Retinal pigment epithelial cell (primary cell): ENCODE measurements around the gene PSD2.

ENCODE experiments used
- DNase-seq: peaks from one replicate; pipeline ENCODE4 v3.0.0-alpha.2; 2010; ENCODE audit warnings: low read depth
- H3K4me3 ChIP-seq: 2 replicates; pipeline ENCODE4 v1.5.1; 2011; ENCODE audit warnings: mild to moderate bottlenecking, low read length, control low read depth, moderate library complexity
- CTCF ChIP-seq: conservative IDR thresholded peaks from 2 replicates; pipeline ENCODE4 v1.5.1; 2011; ENCODE audit warnings: low read depth, low read length, control low read depth, inconsistent platforms

Gene PSD2

GRCh38 chr5:139799359-139799758 is 3.8 kb downstream of the PSD2 start:
- DNase-seq: no peak
- TF ChIP-seq CTCF: no peak

DNA sequence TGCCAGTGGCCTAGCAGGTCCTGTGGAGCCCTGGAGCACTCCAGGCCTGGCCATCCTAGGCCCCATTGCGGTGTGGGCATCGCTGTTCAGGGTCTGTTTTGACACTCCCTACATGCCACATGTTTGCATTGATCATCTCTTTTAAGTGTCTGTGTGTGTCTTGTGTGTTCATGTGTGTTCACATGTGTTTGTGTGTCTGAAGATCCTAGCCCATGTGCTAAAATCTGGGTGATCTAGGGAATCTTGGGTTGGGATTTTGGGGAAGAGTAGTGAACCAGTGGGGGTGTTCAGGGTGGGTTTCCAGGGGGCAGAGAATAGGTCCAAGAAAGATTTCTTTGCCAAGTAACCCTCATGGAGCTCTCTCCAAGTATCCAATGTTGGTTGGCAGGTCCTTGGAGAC is 8.4 kb downstream of the PSD2 start:
- no peak for TF ChIP-seq CTCF
- no peak overlapping the region for H3K4me3 ChIP-seq
- DNase-seq: no peak

More at GRCh38 chr5:139799359-139799758, 3.8 kb downstream of the PSD2 start:
- H3K4me3 ChIP-seq: no peak overlapping the region

DNA sequence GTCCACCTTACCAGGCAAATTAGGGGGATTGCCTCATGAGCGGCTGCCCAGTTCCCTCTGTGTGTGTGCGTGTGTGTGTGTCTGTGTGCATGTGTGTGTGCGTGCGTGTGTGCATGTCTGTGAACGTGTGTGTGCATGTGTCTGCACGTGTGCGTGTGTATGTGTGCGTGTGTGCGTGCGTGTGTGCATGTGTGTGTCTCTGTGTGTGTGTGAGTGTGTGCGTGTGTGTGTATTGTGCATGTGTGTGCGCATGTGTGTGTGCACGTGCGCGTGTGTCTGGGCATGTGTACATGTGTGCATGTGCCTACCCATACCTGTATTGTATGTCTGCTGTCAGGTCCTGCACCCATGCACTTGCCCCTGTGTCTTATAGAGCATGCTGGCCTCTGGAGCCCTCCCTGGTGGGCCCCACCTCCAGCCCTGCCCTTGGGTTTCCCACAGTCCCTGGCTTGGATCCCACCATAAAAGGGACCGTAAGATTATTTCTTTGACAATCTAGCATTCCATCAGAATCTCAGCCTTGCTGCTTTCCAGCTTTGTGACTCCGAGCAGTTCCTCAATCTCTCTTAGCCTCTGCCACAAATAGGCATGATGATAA is 9.3 kb downstream of the PSD2 start:
- no peak for TF ChIP-seq CTCF
- DNase-seq: no peak
- no peak overlapping the region for H3K4me3 ChIP-seq

DNA sequence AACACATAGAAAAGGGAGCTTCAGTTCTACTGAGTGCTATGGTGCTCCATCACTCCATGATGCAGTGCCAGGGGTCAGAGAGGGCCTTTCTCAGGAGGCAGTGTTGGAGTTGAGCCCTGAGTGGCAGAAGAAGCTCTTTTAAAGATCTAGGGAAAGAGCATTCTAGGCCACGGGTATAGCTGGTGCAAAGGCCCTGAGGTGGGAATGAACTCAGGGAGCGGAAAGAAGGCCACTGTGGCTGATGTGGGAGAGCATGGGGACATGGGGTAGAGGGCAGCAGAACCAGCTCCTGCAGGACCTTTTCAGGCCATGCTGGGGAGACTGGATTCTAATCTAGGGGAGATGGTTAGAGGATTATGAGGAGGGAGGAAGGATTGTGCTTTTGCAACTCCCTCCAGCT is 9.9 kb downstream of the PSD2 start:
- H3K4me3 ChIP-seq: no peak overlapping the region
- DNase-seq: no peak
- no peak for TF ChIP-seq CTCF

DNA sequence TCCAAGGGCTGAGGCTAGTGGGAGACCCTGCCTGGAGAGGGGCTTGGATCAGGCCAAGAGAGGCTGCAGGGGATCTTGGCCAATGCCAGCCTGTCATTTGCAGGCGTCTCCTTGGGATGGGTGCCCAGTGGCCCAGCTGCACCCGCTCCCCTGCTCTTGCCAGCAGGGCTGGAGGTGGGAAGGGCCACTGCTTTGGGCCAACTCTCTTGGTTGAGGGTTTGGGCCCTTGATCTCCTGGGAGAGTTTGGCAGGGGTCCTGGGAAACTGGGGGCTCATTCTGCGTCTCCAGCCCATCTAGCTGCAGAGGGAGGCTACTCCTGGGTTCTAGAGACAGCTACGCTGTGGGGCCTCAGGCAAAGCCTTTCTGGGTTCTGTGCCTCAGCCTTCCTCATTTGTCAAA is 10.5 kb downstream of the PSD2 start:
- no peak overlapping the region for H3K4me3 ChIP-seq
- DNase-seq: no peak
- no peak for TF ChIP-seq CTCF

- DNase-seq: no peak
- TF ChIP-seq CTCF: no peak
These were observed 11.4 kb downstream of the PSD2 start for GRCh38 chr5:139806726-139807646.

DNA sequence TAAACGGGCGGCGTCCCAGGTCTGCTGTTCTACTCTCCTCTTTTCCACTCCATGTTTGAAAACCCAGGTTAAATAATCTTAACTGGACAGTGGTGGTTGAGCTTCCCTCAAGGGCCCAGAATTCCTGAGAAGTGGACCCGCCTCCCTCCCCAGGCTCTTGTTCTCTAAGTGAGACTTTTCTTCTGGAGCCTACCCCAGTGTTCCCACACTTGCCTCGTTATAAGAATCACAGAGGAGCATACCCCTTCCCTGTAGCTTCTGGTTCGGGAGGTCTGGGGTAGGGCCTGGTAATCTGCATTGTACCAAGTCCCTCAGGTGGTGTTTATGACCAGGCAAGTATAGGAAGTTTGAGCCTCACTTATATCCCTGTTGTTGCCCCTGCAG is 12.0 kb downstream of the PSD2 start:
- no peak for TF ChIP-seq CTCF
- H3K4me3 ChIP-seq: no peak overlapping the region

More at GRCh38 chr5:139806726-139807646, 11.4 kb downstream of the PSD2 start:
- no peak overlapping the region for H3K4me3 ChIP-seq

More for the DNA sequence above, 12.0 kb downstream of the PSD2 start:
- DNase-seq: no peak
